DOHH2 (cell line): ENCODE data around the gene ANO4.

Experiments
- EZH2phosphoT487 ChIP-seq: fragments of 200-600 bp; sonication (generic); IDR thresholded peaks from 2 replicates; pipeline ENCODE4 v1.6.1; 2017; ENCODE audit warnings: borderline replicate concordance, mild to moderate bottlenecking, antibody characterized with exemption, low read length, moderate library complexity, mixed read lengths
- TF ChIP-seq, protein P1 (sequence below): fragments of 200-600 bp; sonication (generic); IDR thresholded peaks from one replicate; pipeline ENCODE4 v1.5.1; 2014; ENCODE audit warnings: antibody characterized with exemption, mild to moderate bottlenecking, low read depth, low read length; ENCODE audit not compliant: poor library complexity, severe bottlenecking

DNA sequence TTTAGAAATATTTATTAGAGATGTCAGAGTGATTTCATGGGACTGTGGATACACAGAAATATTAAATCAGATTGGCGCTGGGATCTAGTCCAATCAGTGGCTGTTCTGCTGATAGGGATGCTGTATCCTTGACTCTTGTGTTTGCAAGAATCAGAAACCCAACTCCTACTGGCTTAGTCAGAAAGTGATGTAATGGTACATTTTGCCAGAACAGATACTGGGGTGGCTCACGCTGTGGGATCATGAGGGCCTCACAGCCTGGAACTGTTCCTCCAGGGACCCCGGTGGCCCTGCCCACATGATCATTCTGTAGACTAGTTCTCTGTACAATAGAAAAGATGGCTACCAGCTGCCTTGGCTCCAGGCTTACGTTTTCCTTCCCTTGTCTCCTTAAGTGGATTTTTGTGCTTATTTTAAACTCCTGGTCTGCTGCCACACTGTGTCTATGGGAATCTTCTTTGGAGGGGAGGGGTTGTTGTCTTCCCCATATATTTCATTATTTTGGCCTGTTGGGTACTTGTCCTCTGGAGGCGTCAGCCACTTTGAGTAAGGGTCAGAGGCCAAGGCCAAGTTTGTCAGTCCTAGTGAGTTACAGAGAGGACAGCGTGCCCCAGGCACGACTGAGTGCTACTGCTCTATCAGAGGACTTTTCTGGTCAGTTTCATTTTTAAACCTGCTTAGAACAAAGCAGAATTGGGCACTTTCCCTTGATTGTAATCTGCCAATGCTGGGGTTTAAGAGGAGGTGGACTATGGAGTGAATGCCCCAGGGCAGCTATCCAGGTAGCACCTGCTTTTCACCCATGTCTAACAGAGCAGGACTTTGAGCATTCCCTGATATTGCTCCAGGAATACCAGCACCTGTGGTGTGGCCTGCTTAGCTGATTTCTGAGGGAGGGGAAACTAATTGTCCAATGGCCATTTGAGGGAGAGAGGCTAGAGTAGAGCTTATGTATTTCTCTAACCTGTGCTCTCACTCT is 251.2 kb downstream of the ANO4 start:
- TF ChIP-seq, protein P1, sequence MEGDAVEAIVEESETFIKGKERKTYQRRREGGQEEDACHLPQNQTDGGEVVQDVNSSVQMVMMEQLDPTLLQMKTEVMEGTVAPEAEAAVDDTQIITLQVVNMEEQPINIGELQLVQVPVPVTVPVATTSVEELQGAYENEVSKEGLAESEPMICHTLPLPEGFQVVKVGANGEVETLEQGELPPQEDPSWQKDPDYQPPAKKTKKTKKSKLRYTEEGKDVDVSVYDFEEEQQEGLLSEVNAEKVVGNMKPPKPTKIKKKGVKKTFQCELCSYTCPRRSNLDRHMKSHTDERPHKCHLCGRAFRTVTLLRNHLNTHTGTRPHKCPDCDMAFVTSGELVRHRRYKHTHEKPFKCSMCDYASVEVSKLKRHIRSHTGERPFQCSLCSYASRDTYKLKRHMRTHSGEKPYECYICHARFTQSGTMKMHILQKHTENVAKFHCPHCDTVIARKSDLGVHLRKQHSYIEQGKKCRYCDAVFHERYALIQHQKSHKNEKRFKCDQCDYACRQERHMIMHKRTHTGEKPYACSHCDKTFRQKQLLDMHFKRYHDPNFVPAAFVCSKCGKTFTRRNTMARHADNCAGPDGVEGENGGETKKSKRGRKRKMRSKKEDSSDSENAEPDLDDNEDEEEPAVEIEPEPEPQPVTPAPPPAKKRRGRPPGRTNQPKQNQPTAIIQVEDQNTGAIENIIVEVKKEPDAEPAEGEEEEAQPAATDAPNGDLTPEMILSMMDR: no peak
- no peak for TF ChIP-seq EZH2phosphoT487
